K562 (cell line): ENCODE data around the gene PTPN9. TPM values are rescaled to one million over a fixed set of nuclear protein-coding genes. Genes with fewer than 3 reads are reported as not detected.

ENCODE experiments used
- ATAC-seq: fragments of 200-7000 bp; cut with Tn5 transposase; 3 replicates; pipeline ENCODE4 v1.9.1; 2020; ENCODE audit warnings: moderate library complexity
- BruUV-seq: library from RNA; stranded (reverse); fragments of 400-500 nt; replicated peaks from 2 replicates; lab custom pipeline; 2021; lab: Mats Ljungman, UMichigan
- CTCF ChIA-PET: fragments of 300-600 bp; formaldehyde crosslinking; extraction: SDS; loops from one replicate; lab custom pipeline; 2021; ENCODE audit warnings: low intra/inter-chr PET ratio; lab: Yijun Ruan, JAX
- POLR2A ChIA-PET: fragments of 300-600, 350-650 bp; sonication (Branson Sonifier 250); formaldehyde crosslinking; extraction: SDS; loops from one replicate; lab custom pipeline; 2021; ENCODE audit warnings: antibody characterized with exemption, inconsistent platforms; lab: Yijun Ruan, JAX
- DNase-seq, 4 experiments: peaks; one replicate each; pipeline versions ENCODE4 v3.0.0 to v3.0.0-alpha.2; 2011 to 2018; ENCODE audit warnings: low spot score in 3 of 4, mixed read lengths in 3 of 4; ENCODE audit errors: extremely low read depth in 1 of 4
- FAIRE-seq: peaks from 2 replicates; lab custom pipeline; 2011; peaks lifted over from hg19 to GRCh38; lab: Jason Lieb, UNC
- H2AFZ ChIP-seq: 2 replicates; pipeline ENCODE4 v1.6.0; 2011; ENCODE audit warnings: low read depth, low read length, control low read depth, inconsistent platforms
- H3K27ac ChIP-seq: fragments of 200-600 bp; 3 replicates; pipeline ENCODE4 v1.8.0; 2011; ENCODE audit warnings: low read depth, mild to moderate bottlenecking, control low read depth, inconsistent platforms, low read length, moderate library complexity, mixed read lengths; ENCODE audit errors: extremely low read depth
- H3K27me3 ChIP-seq, 2 experiments: fragments of 300-600 bp in 1 of 2; 2 replicates in 1 of 2; 3 replicates in 1 of 2; pipeline versions ENCODE4 v1.6.0 to v1.8.0; 2011; ENCODE audit warnings: inconsistent platforms in 2 of 2, low read length in 2 of 2, mild to moderate bottlenecking in 1 of 2, mixed read lengths in 1 of 2, moderate library complexity in 1 of 2; ENCODE audit not compliant: control insufficient read depth in 2 of 2, insufficient read depth in 2 of 2
- H3K36me3 ChIP-seq: fragments of 300-600 bp; 3 replicates; pipeline ENCODE4 v1.8.0; 2011; ENCODE audit warnings: mild to moderate bottlenecking, low read length, inconsistent platforms; ENCODE audit not compliant: control insufficient read depth, insufficient read depth
- H3K4me1 ChIP-seq, 2 experiments: fragments of 200-600 bp in 1 of 2; replicated peaks in 1 of 2; 2 replicates in 1 of 2; 3 replicates in 1 of 2; pipeline versions ENCODE4 v1.5.1 to v1.8.0; 2011; ENCODE audit warnings: inconsistent platforms in 2 of 2, low read length in 2 of 2, mild to moderate bottlenecking in 1 of 2, mixed read lengths in 1 of 2, moderate library complexity in 1 of 2; ENCODE audit not compliant: control insufficient read depth in 2 of 2, insufficient read depth in 2 of 2
- H3K4me2 ChIP-seq: 2 replicates; pipeline ENCODE4 v1.6.1; 2011; ENCODE audit warnings: low read length, control low read depth, inconsistent platforms, mixed read lengths; ENCODE audit not compliant: insufficient read depth
- H3K4me3 ChIP-seq: fragments of 200-600 bp; sonication (generic), shearing (Covaris generic); 2 replicates; pipeline ENCODE4 v1.5.1; 2016; ENCODE audit warnings: control low read depth, inconsistent platforms
- H3K79me2 ChIP-seq: fragments of 200-600 bp; 3 replicates; pipeline ENCODE4 v1.8.0; 2011; ENCODE audit warnings: low read length, inconsistent platforms; ENCODE audit not compliant: control insufficient read depth, insufficient read depth
- H3K9ac ChIP-seq, 2 experiments: 2 replicates each; pipeline versions ENCODE4 v1.6.0 to v1.6.1; 2011; ENCODE audit warnings: low read depth in 2 of 2, low read length in 2 of 2, control low read depth in 1 of 2, inconsistent platforms in 1 of 2, mild to moderate bottlenecking in 1 of 2, mixed read lengths in 1 of 2; ENCODE audit not compliant: insufficient read depth in 1 of 2
- H3K9me1 ChIP-seq: one replicate; pipeline ENCODE4 v1.6.0; 2011; ENCODE audit warnings: inconsistent platforms, mild to moderate bottlenecking, low read length, moderate library complexity; ENCODE audit not compliant: control insufficient read depth, insufficient read depth
- H3K9me3 ChIP-seq: replicated peaks from 2 replicates; pipeline ENCODE4 v1.5.1; 2011; ENCODE audit warnings: low read depth, low read length, inconsistent platforms; ENCODE audit not compliant: control insufficient read depth, insufficient read depth
- H4K20me1 ChIP-seq: replicated peaks from 2 replicates; pipeline ENCODE4 v1.6.1; 2011; ENCODE audit warnings: low read length, inconsistent platforms, mixed read lengths; ENCODE audit not compliant: control insufficient read depth, insufficient read depth
- ATF7 ChIP-seq: fragments of 450-650 bp; IDR thresholded peaks from 2 replicates; pipeline ENCODE4 v1.7.1; 2014; ENCODE audit warnings: mild to moderate bottlenecking, moderate library complexity
- COPS2 ChIP-seq: fragments of 450-650 bp; conservative IDR thresholded peaks from 2 replicates; pipeline ENCODE4 v1.6.1; 2016; ENCODE audit warnings: mild to moderate bottlenecking, moderate library complexity
- ELF2 ChIP-seq: fragments of 250-450 bp; sonication (Bioruptor Pico); IDR thresholded peaks from 2 replicates; pipeline ENCODE4 v1.5.0; 2021; ENCODE audit warnings: mild to moderate bottlenecking
- ETS2 ChIP-seq: IDR thresholded peaks from 2 replicates; pipeline ENCODE4 v1.6.1; 2016; ENCODE audit warnings: borderline replicate concordance, missing genetic modification characterization, mild to moderate bottlenecking, moderate library complexity, missing compliant biosample characterization; ENCODE audit not compliant: poor library complexity, severe bottlenecking
- FOXK2 ChIP-seq, 2 experiments: fragments of 450-650 bp; IDR thresholded peaks in 1 of 2; conservative IDR thresholded peaks in 1 of 2; 2 replicates each; pipeline ENCODE4 v1.6.1; 2016; ENCODE audit warnings: low read depth in 2 of 2, mild to moderate bottlenecking in 1 of 2
- GATAD2B ChIP-seq: fragments of 450-650 bp; IDR thresholded peaks from 2 replicates; pipeline ENCODE4 v1.6.1; 2017; ENCODE audit warnings: mild to moderate bottlenecking, borderline replicate concordance
- HDAC8 ChIP-seq: fragments of 450-650 bp; IDR thresholded peaks from 2 replicates; pipeline ENCODE4 v1.6.1; 2016; ENCODE audit warnings: mild to moderate bottlenecking, missing genetic modification characterization, moderate library complexity, missing compliant biosample characterization
- HSF4 ChIP-seq: fragments of 250-450 bp; sonication (Bioruptor Pico); IDR thresholded peaks from 2 replicates; pipeline ENCODE4 v2.1.2; 2022; ENCODE audit warnings: mild to moderate bottlenecking, moderate library complexity, borderline replicate concordance
- NKRF ChIP-seq: fragments of 450-650 bp; IDR thresholded peaks from 2 replicates; pipeline ENCODE4 v1.6.1; 2016; ENCODE audit warnings: borderline replicate concordance
- POLR2A ChIP-seq: fragments of 450-650 bp; conservative IDR thresholded peaks from 2 replicates; pipeline ENCODE4 v1.6.1; 2016
- POU5F1 ChIP-seq: fragments of 150-350 bp; IDR thresholded peaks from 2 replicates; pipeline ENCODE4 v1.6.1; 2014; ENCODE audit warnings: borderline replicate concordance, low read length, low read depth, mild to moderate bottlenecking; ENCODE audit not compliant: partially characterized antibody
- TFAM ChIP-seq: fragments of 250-450 bp; sonication (Bioruptor Pico); conservative IDR thresholded peaks from 2 replicates; pipeline ENCODE4 v1.5.0; 2021; ENCODE audit warnings: mild to moderate bottlenecking, moderate library complexity
- ZNF23 ChIP-seq: fragments of 250-450 bp; sonication (Bioruptor Pico); IDR thresholded peaks from 2 replicates; pipeline ENCODE4 v1.4.0; 2020; ENCODE audit warnings: mild to moderate bottlenecking
- ZNF274 ChIP-seq: IDR thresholded peaks from 2 replicates; pipeline ENCODE4 v1.6.1; 2011; ENCODE audit warnings: low read depth, mild to moderate bottlenecking, low read length, moderate library complexity, borderline replicate concordance
- WGBS: fragments of 100-300 bp; shearing (Covaris generic); methylation state at CpG from one replicate; pipeline ENCODE4 v1.1.6; 2016; ENCODE audit warnings: low coverage, mixed read lengths; ENCODE audit not compliant: insufficient coverage; ENCODE audit errors: missing lambda C conversion rate; 5-methylcytosine and 5-hydroxymethylcytosine counted together
- in situ Hi-C: fragments of 300-500 bp; cut with MboI; formaldehyde crosslinking; loops from 4 replicates; pipeline ENCODE4 v1.15.0; 2018; ENCODE audit warnings: inconsistent platforms, mixed read lengths
- intact Hi-C: fragments of 100-400 bp; cut with micrococcal nuclease; formaldehyde crosslinking; loops from 2 replicates; pipeline ENCODE4 v1.14.2; 2022
- polyA plus RNA-seq, 8 experiments: library from polyadenylated mRNA; depleted of rRNA in 4 of 8; stranded (reverse) in 5 of 8; unstranded in 3 of 8; fragments of >200 nt; fragmentation: Nextera tagmentation in 2 of 8; fragmentation: Illumina TruSeq in 1 of 8; extraction: Ambion mirVana in 2 of 8; extraction: Trizol in 1 of 8; gene quantifications; 2 replicates each; pipeline versions ENCODE4 v1.2.1 to v1.2.3, GENCODE V29; 2011 to 2014; ENCODE audit warnings: inconsistent platforms in 1 of 8, missing spikeins in 1 of 8
- total RNA-seq, 7 experiments: library from RNA; depleted of rRNA in 6 of 7; stranded (reverse); fragments of >200 nt in 6 of 7; fragmentation: Illumina TruSeq in 2 of 7; extraction: Trizol in 2 of 7; gene quantifications; 2 replicates each; pipeline versions ENCODE4 v1.2.1 to v1.2.3, GENCODE V29; 2011 to 2021; ENCODE audit warnings: low replicate concordance in 1 of 7
- TF ChIP-seq, protein P1 (sequence below): sonication (generic); formaldehyde crosslinking; IDR thresholded peaks from 2 replicates; pipeline ENCODE4 v1.8.1; 2023; ENCODE audit warnings: mild to moderate bottlenecking, missing genetic modification reagents
- TF ChIP-seq, protein P2 (sequence below): fragments of 450-650 bp; IDR thresholded peaks from 2 replicates; pipeline ENCODE4 v1.6.1; 2017; ENCODE audit warnings: antibody characterized with exemption

The PTPN9 gene
- total and polyA plus RNA-seq, 9 of the 15 experiments (the other 6 are each of a cell fraction or from before 2014, with no cell fraction given): 5.0 to 24.0 (median 14.2) TPM

- TF ChIP-seq NKRF (no peak), GATAD2B (no peak), ETS2 (no peak), COPS2 (no peak), TFAM (CRISPR knock-in tag) (no peak)
Measured at GRCh38 chr15:75493732-75494131, 85.4 kb downstream of the PTPN9 start (continued).

DNA sequence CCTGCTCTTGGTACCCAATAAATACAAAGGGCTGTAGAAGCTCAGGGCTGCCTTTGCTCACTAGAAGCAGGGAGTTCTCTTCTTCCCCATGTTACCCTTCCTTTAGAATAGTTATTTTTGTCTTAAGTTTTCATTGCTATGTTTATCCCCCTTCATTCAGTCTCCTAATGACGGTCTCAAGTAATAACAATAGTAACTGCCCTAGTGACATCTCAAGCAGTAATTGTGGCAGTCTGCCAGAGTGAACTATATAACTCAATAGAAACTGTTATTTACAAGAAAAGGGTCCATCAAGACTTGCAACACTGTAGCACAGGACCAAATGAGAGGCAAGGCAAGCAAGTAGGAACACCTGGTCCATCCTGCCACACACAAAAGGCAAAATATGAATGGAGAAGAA lies 95.2 kb downstream of the PTPN9 start:
- BruUV-seq: no TSS peak
- Histone ChIP-seq H3K9me3 (no peaks in the 10 kb centered on the region), H3K36me3 (peaks cover 11% of the 10 kb centered on the region; the same call in 2 of the 3 replicates), H3K4me3 (no peak overlapping the region), H3K27me3 (no peaks in the 10 kb centered on the region), H2AFZ (no peak overlapping the region), H4K20me1 (no peaks in the 10 kb centered on the region), H3K9me1 (no peaks in the 10 kb centered on the region), H3K4me2 (no peak overlapping the region), H3K4me1 (no peaks in the 10 kb centered on the region), H3K27ac (no peak overlapping the region), H3K9ac (no peak overlapping the region), H3K79me2 (no peaks in the 10 kb centered on the region)
- DNase-seq (no peak), ATAC-seq (no peak), FAIRE-seq (no peak)
- intact Hi-C loops (no loop called here), in situ Hi-C loops (no loop called here)
- POLR2A ChIA-PET: interaction anchor here (0.8 kb wide), 1 partner anchor 17 kb away, joined by 3 read pairs; no protein-coding TSS in a partner anchor
- WGBS: 72% methylated on average over 1 of the region's 1 CpG
- CTCF ChIA-PET: no interaction called here
- no peak for TF ChIP-seq HDAC8 (tag)
- TF ChIP-seq, protein P1, sequence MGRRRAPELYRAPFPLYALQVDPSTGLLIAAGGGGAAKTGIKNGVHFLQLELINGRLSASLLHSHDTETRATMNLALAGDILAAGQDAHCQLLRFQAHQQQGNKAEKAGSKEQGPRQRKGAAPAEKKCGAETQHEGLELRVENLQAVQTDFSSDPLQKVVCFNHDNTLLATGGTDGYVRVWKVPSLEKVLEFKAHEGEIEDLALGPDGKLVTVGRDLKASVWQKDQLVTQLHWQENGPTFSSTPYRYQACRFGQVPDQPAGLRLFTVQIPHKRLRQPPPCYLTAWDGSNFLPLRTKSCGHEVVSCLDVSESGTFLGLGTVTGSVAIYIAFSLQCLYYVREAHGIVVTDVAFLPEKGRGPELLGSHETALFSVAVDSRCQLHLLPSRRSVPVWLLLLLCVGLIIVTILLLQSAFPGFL: no peak
- no peak for TF ChIP-seq POLR2A
- no peak for TF ChIP-seq ELF2 (CRISPR knock-in tag)
- no peak for TF ChIP-seq HSF4 (CRISPR knock-in tag)
- no peak for TF ChIP-seq ZNF23
- no peak for TF ChIP-seq ZNF274
- TF ChIP-seq FOXK2 (conservative IDR thresholded peaks at IDR 0.05 in 1 of 2, IDR thresholded peaks at IDR 0.05 in 1 of 2; ENCODE audit: low read depth in 2 of 2): no peak
- no peak for TF ChIP-seq POU5F1
- TF ChIP-seq, protein P2, sequence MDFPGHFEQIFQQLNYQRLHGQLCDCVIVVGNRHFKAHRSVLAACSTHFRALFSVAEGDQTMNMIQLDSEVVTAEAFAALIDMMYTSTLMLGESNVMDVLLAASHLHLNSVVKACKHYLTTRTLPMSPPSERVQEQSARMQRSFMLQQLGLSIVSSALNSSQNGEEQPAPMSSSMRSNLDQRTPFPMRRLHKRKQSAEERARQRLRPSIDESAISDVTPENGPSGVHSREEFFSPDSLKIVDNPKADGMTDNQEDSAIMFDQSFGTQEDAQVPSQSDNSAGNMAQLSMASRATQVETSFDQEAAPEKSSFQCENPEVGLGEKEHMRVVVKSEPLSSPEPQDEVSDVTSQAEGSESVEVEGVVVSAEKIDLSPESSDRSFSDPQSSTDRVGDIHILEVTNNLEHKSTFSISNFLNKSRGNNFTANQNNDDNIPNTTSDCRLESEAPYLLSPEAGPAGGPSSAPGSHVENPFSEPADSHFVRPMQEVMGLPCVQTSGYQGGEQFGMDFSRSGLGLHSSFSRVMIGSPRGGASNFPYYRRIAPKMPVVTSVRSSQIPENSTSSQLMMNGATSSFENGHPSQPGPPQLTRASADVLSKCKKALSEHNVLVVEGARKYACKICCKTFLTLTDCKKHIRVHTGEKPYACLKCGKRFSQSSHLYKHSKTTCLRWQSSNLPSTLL: no peak
- no peak for TF ChIP-seq ATF7
